Esophagus muscularis mucosa (tissue), 3 donors: ENCODE measurements around the gene CCT7.

ENCODE experiments used
- EP300 ChIP-seq: sonication (generic); formaldehyde crosslinking; IDR thresholded peaks from one replicate; pipeline ENCODE4 v1.6.1; 2017; ENCODE audit warnings: antibody characterized with exemption
- TF ChIP-seq, protein P1 (sequence below), 3 experiments: fragments of 200-600 bp in 2 of 3; fragments of 450-650 bp in 1 of 3; sonication (generic) in 2 of 3; IDR thresholded peaks; one replicate each; pipeline ENCODE4 v1.5.1; 2017 to 2019; ENCODE audit warnings: antibody characterized with exemption in 3 of 3, mild to moderate bottlenecking in 2 of 3, moderate library complexity in 1 of 3

DNA sequence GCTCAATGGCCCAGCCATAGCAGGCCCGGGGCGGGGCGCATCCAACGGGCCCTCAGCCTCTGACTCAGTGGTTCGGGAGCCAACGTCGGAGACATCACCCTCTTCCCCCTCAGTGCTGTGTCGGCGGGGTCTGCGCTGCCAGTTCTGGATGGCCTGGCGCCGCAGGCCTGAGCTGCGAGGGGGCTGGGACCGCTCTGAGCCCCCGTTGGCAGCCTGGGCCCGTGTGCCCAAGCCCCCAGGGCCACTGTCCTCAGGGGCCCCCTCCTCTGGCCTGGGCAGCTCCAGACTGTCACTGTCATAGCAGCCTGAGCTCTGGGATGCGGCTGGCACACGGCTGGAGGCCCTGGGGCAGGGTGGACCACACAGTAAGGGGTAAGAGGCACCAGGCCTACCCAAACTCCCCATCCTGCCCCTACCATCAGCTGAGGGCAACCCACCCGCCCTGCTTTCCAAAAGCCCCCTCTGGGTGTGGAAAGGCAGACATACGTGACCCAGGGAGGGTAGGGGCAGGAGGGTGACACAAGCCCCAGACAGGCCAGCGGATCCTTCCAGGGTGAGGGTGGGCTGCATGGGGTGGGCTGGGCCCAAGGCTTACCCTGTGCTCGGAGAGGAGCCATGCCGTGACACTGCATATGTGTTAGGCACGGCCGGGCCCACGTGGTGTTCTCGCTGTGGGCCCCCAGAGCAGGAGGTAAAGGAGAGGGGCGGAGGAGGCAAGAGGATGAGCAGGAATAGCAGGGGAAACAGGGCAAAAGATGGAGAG is 31.4 kb downstream of the CCT7 start:
- TF ChIP-seq, protein P1, sequence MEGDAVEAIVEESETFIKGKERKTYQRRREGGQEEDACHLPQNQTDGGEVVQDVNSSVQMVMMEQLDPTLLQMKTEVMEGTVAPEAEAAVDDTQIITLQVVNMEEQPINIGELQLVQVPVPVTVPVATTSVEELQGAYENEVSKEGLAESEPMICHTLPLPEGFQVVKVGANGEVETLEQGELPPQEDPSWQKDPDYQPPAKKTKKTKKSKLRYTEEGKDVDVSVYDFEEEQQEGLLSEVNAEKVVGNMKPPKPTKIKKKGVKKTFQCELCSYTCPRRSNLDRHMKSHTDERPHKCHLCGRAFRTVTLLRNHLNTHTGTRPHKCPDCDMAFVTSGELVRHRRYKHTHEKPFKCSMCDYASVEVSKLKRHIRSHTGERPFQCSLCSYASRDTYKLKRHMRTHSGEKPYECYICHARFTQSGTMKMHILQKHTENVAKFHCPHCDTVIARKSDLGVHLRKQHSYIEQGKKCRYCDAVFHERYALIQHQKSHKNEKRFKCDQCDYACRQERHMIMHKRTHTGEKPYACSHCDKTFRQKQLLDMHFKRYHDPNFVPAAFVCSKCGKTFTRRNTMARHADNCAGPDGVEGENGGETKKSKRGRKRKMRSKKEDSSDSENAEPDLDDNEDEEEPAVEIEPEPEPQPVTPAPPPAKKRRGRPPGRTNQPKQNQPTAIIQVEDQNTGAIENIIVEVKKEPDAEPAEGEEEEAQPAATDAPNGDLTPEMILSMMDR (IDR thresholded peaks at IDR 0.05) = no peak
- no peak for TF ChIP-seq EP300
